Measurements from ENCODE around the gene TMEM79. TPM values are rescaled to one million over a fixed set of nuclear protein-coding genes. Genes with fewer than 3 reads are reported as not detected.

Gene TMEM79
- total RNA-seq, 1 experiment from 2014 or later = 12.8 TPM

- H3K4me1 Mint-ChIP-seq (ENCODE audit: low read depth, unreplicated experiment) = no peaks in the 10 kb centered on the region
- no peak for DNase-seq
- peaks cover 23% of the 10 kb centered on the region for H3K27me3 Mint-ChIP-seq (ENCODE audit: unreplicated experiment)
- BruUV-seq (replicated peaks) = no TSS peak
- H3K9me3 Mint-ChIP-seq (ENCODE audit: low read depth, unreplicated experiment) = no peaks in the 10 kb centered on the region
- intact Hi-C loops (cut with micrococcal nuclease; ENCODE audit: unreplicated experiment) = no loop called here
- H3K4me3 Mint-ChIP-seq (ENCODE audit: low read depth, unreplicated experiment) = no peak within 1 kb of the TSS
- no peak for TF ChIP-seq CTCF (IDR thresholded peaks at IDR 0.05; ENCODE audit: unreplicated experiment)
- CTCF ChIA-PET = no interaction called here
- peaks cover 51% of the 10 kb centered on the region for H3K36me3 Mint-ChIP-seq (ENCODE audit: insufficient read depth, unreplicated experiment)
- H3K27ac Mint-ChIP-seq (ENCODE audit: unreplicated experiment) = no peak within 1 kb of the TSS
Measured at GRCh38 chr1:156241926-156242325, 42.2 kb upstream of the TMEM79 start, which contains the start of gene BGLAP. TSS of gene BGLAP (plus strand) at chr1:156242184. CDS start at chr1:156242232, 48 bp downstream.

GRCh38 chr1:156242738-156243137 is 41.4 kb upstream of the TMEM79 start:
- intact Hi-C loops (cut with micrococcal nuclease; ENCODE audit: unreplicated experiment) = no loop called here
- DNase-seq = no peak
- CTCF ChIA-PET = no interaction called here
- Mint-ChIP-seq H3K9me3 (ENCODE audit: low read depth, unreplicated experiment) (no peaks in the 10 kb centered on the region), H3K36me3 (ENCODE audit: insufficient read depth, unreplicated experiment) (peaks cover 59% of the 10 kb centered on the region), H3K27me3 (ENCODE audit: unreplicated experiment) (peaks cover 23% of the 10 kb centered on the region), H3K4me3 (ENCODE audit: low read depth, unreplicated experiment) (no peak overlapping the region), H3K4me1 (ENCODE audit: low read depth, unreplicated experiment) (no peaks in the 10 kb centered on the region), H3K27ac (ENCODE audit: unreplicated experiment) (no peak overlapping the region)
- no TSS peak for BruUV-seq (replicated peaks)
- TF ChIP-seq CTCF (IDR thresholded peaks at IDR 0.05; ENCODE audit: unreplicated experiment) = no peak

GRCh38 chr1:156244126-156244525 is 40.0 kb upstream of the TMEM79 start:
- no peak overlapping the region for H3K27ac Mint-ChIP-seq (ENCODE audit: unreplicated experiment)
- CTCF ChIA-PET = no interaction called here
- BruUV-seq (replicated peaks) = no TSS peak
- H3K9me3 Mint-ChIP-seq (ENCODE audit: low read depth, unreplicated experiment) = no peaks in the 10 kb centered on the region
- peaks cover 23% of the 10 kb centered on the region for H3K27me3 Mint-ChIP-seq (ENCODE audit: unreplicated experiment)
- H3K36me3 Mint-ChIP-seq (ENCODE audit: insufficient read depth, unreplicated experiment) = peaks cover 60% of the 10 kb centered on the region
- H3K4me1 Mint-ChIP-seq (ENCODE audit: low read depth, unreplicated experiment) = no peaks in the 10 kb centered on the region
- no peak for TF ChIP-seq CTCF (IDR thresholded peaks at IDR 0.05; ENCODE audit: unreplicated experiment)
- DNase-seq = no peak
- intact Hi-C loops (cut with micrococcal nuclease; ENCODE audit: unreplicated experiment) = no loop called here
- H3K4me3 Mint-ChIP-seq (ENCODE audit: low read depth, unreplicated experiment) = no peak overlapping the region

GRCh38 chr1:156244712-156245111 is 39.4 kb upstream of the TMEM79 start:
- Mint-ChIP-seq H3K36me3 (ENCODE audit: insufficient read depth, unreplicated experiment) (peaks cover 59% of the 10 kb centered on the region), H3K9me3 (ENCODE audit: low read depth, unreplicated experiment) (no peaks in the 10 kb centered on the region), H3K27me3 (ENCODE audit: unreplicated experiment) (peaks cover 23% of the 10 kb centered on the region), H3K4me3 (ENCODE audit: low read depth, unreplicated experiment) (peak overlapping the region; percentile 55), H3K27ac (ENCODE audit: unreplicated experiment) (no peak overlapping the region), H3K4me1 (ENCODE audit: low read depth, unreplicated experiment) (no peaks in the 10 kb centered on the region)
- CTCF ChIA-PET = interaction anchor here (1.1 kb wide), 1 partner anchor 19 kb away, joined by 13 read pairs; no protein-coding TSS in a partner anchor
- TF ChIP-seq CTCF (IDR thresholded peaks at IDR 0.05; ENCODE audit: unreplicated experiment) = no peak
- intact Hi-C loops (cut with micrococcal nuclease; ENCODE audit: unreplicated experiment) = no loop called here
- DNase-seq = no peak
- no TSS peak for BruUV-seq (replicated peaks)
